ENCODE data around the gene MAGEA4. TPM values are rescaled to one million over a fixed set of nuclear protein-coding genes. Genes with fewer than 3 reads are reported as not detected.

Gene MAGEA4
- total RNA-seq, 4 donors from 2014 or later = not detected

GRCh38 chrX:151966236-151966635 is 53.5 kb downstream of the MAGEA4 start:
- Histone ChIP-seq H3K4me1 (peaks cover 0 to 2% (median 0%) of the 10 kb centered on the region in 4 donors), H3K9me3 (no peaks in the 10 kb centered on the region), H3K27me3 (no peaks in the 10 kb centered on the region), H3K4me3 (no peak overlapping the region), H3K27ac (replicated peaks in 1 of 4) (no peak overlapping the region), H3K36me3 (peaks cover 0 to 10% (median 4%) of the 10 kb centered on the region in 4 donors)
- no peak for DNase-seq (ENCODE audit: extremely low spot score)
- TF ChIP-seq EP300 (IDR thresholded peaks at IDR 0.05) = no peak
- no peak for TF ChIP-seq POLR2AphosphoS5 (IDR thresholded peaks at IDR 0.05)
- intact Hi-C loops (cut with DNase I) = no loop called here
- 83% methylated on average over 6 of the region's 6 CpGs for WGBS

GRCh38 chrX:151970027-151970426 is 57.3 kb downstream of the MAGEA4 start:
- no peak for DNase-seq (ENCODE audit: extremely low spot score)
- H3K36me3 ChIP-seq = peaks cover 0 to 10% (median 4%) of the 10 kb centered on the region in 4 donors
- no peaks in the 10 kb centered on the region for H3K9me3 ChIP-seq
- H3K27me3 ChIP-seq = peaks cover 0 to 3% (median 0%) of the 10 kb centered on the region in 4 donors
- intact Hi-C loops (cut with DNase I) = no loop called here
- H3K4me1 ChIP-seq = peaks cover 2 to 10% (median 5%) of the 10 kb centered on the region in 4 donors
- H3K27ac ChIP-seq (replicated peaks in 1 of 4) = no peak overlapping the region
- no peak overlapping the region for H3K4me3 ChIP-seq
- 77% methylated on average over 7 of the region's 7 CpGs for WGBS
- no peak for TF ChIP-seq EP300 (IDR thresholded peaks at IDR 0.05)
- no peak for TF ChIP-seq POLR2A (IDR thresholded peaks at IDR 0.05; ENCODE audit: low read depth)
- no peak for TF ChIP-seq CTCF (IDR thresholded peaks at IDR 0.05)
- TF ChIP-seq POLR2AphosphoS5 (IDR thresholded peaks at IDR 0.05) = no peak

GRCh38 chrX:151970661-151971060 is 58.0 kb downstream of the MAGEA4 start:
- WGBS = 77% methylated on average over 6 of the region's 6 CpGs
- intact Hi-C loops (cut with DNase I) = no loop called here

GRCh38 chrX:151973060-151973661 is 60.5 kb downstream of the MAGEA4 start:
- intact Hi-C loops (cut with DNase I) = no loop called here
- Histone ChIP-seq H3K27me3 (peaks cover 0 to 4% (median 0%) of the 10 kb centered on the region in 4 donors), H3K4me1 (peaks cover 2 to 10% (median 6%) of the 10 kb centered on the region in 4 donors), H3K27ac (replicated peaks in 1 of 4) (peak overlapping the region in 3 of 4 donors; percentile 69 to 82 (median 71)), H3K9me3 (no peaks in the 10 kb centered on the region), H3K4me3 (peak overlapping the region; percentile 57 to 69 (median 62)), H3K36me3 (peaks cover 0 to 5% (median 3%) of the 10 kb centered on the region in 4 donors)
- no peak for TF ChIP-seq POLR2A (IDR thresholded peaks at IDR 0.05; ENCODE audit: low read depth)
- TF ChIP-seq EP300 (IDR thresholded peaks at IDR 0.05) = no peak
- no peak for TF ChIP-seq POLR2AphosphoS5 (IDR thresholded peaks at IDR 0.05)
- TF ChIP-seq CTCF (IDR thresholded peaks at IDR 0.05) = no peak
- no peak for DNase-seq (ENCODE audit: extremely low spot score)
- WGBS = 72% methylated on average over 4 of the region's 4 CpGs

More at GRCh38 chrX:151970661-151971060, 58.0 kb downstream of the MAGEA4 start:
- TF ChIP-seq CTCF (IDR thresholded peaks at IDR 0.05) = no peak
- TF ChIP-seq POLR2AphosphoS5 (IDR thresholded peaks at IDR 0.05) = peak in 1 of 2 donors; percentile 16
- Histone ChIP-seq H3K27me3 (peaks cover 0 to 4% (median 0%) of the 10 kb centered on the region in 4 donors), H3K36me3 (peaks cover 0 to 10% (median 4%) of the 10 kb centered on the region in 4 donors), H3K27ac (replicated peaks in 1 of 4) (peak overlapping the region in 1 of 4 donors; percentile 17), H3K4me1 (peaks cover 2 to 10% (median 6%) of the 10 kb centered on the region in 4 donors), H3K4me3 (no peak overlapping the region), H3K9me3 (no peaks in the 10 kb centered on the region)
- no peak for DNase-seq (ENCODE audit: extremely low spot score)

- Histone ChIP-seq H3K9me3 (no peaks in the 10 kb centered on the region), H3K27ac (replicated peaks in 1 of 4) (peak overlapping the region; percentile 69 to 82 (median 70)), H3K4me3 (peak overlapping the region; percentile 57 to 69 (median 62)), H3K27me3 (peaks cover 0 to 4% (median 0%) of the 10 kb centered on the region in 4 donors), H3K36me3 (peaks cover 0 to 3% (median 0%) of the 10 kb centered on the region in 4 donors), H3K4me1 (peaks cover 2 to 10% (median 6%) of the 10 kb centered on the region in 4 donors)
- intact Hi-C loops (cut with DNase I) = no loop called here
- WGBS = 41% methylated on average over 15 of the region's 21 CpGs
- DNase-seq (ENCODE audit: extremely low spot score) = no peak
- no peak for TF ChIP-seq POLR2AphosphoS5 (IDR thresholded peaks at IDR 0.05)
Observed at GRCh38 chrX:151973851-151974335, 61.2 kb downstream of the MAGEA4 start.

Other genes starting within 250 kb of the MAGEA4 start
- 1 to 10 TPM in 3 of 4 donors, under 1 TPM in 1; 0.91 to 4.5 (median 1.5) TPM for gene PRRG3, start 217.4 kb upstream of the MAGEA4 start, total RNA-seq
- not detected for gene FATE1, start 196.9 kb upstream of the MAGEA4 start, total RNA-seq
- not detected for gene CNGA2, start 178.1 kb upstream of the MAGEA4 start, total RNA-seq
- gene GABRE, start 61.8 kb downstream of the MAGEA4 start, total RNA-seq = 1 to 10 TPM; 3.3 to 8.3 (median 4.4) TPM
- gene MAGEA10, start 225.7 kb downstream of the MAGEA4 start, total RNA-seq = not detected